NCI-H1105 (cell line): ENCODE results near the gene RFX4.

Experiments used
- DNase-seq: peaks from one replicate; lab custom pipeline; 2025; lab: John Stamatoyannopoulos, UW

RFX4 gene

DNA sequence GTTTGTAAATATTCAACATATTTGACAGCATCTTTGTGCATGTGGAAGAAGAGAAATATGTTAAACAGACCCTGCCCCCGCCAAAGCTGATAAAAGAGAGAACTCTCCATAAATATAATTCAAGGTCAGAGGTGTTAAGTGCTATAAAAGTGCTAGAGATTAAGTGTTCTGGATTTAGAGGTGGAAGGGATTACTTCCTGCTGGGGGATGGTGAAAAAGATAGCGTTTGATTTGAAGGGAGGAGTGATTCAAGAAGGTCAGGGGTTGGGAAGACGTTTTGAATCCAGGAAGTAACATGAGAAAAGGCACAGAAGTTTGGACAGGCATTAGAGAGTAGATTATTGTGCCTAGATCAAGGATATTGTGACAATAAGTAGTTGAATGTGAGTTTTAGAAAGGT lies 221.9 kb downstream of the RFX4 start:
- no peak for DNase-seq
